ENCODE results near the gene ENTR1.

ENTR1 gene

GRCh38 chr9:136410500-136411287 is at the start of gene ENTR1, which contains the start of gene PMPCA:
ENTR1 (minus strand) TSS chr9:136410614; CDS start chr9:136410397, 217 bp downstream.
PMPCA (plus strand) TSS chr9:136410658; CDS start chr9:136410669, 11 bp downstream.
- peak; percentile 89 for DNase-seq

- DNase-seq, result no peak
Observed at GRCh38 chr9:136459425-136459824, 49.0 kb upstream of the ENTR1 start.

GRCh38 chr9:136457326-136457725 is 46.9 kb upstream of the ENTR1 start:
- DNase-seq, result no peak

- DNase-seq, result no peak
Observed at GRCh38 chr9:136456258-136456657, 45.8 kb upstream of the ENTR1 start.

GRCh38 chr9:136455043-136456002 is 44.9 kb upstream of the ENTR1 start:
- no peak for DNase-seq

- DNase-seq, result no peak
Observed at GRCh38 chr9:136454026-136454796, 43.8 kb upstream of the ENTR1 start.

- no peak for DNase-seq
Observed at GRCh38 chr9:136453326-136453725, 42.9 kb upstream of the ENTR1 start.

- no peak for DNase-seq
Observed at GRCh38 chr9:136451221-136451877, 40.9 kb upstream of the ENTR1 start.

GRCh38 chr9:136448655-136449054 is 38.2 kb upstream of the ENTR1 start:
- DNase-seq, result no peak

- DNase-seq, result no peak
Observed at GRCh38 chr9:136447173-136447778, 36.9 kb upstream of the ENTR1 start.

- DNase-seq, result no peak
Observed at GRCh38 chr9:136445799-136446198, 35.4 kb upstream of the ENTR1 start.

- no peak for DNase-seq
Observed at GRCh38 chr9:136444102-136444501, 33.7 kb upstream of the ENTR1 start.

- DNase-seq, result no peak
Observed at GRCh38 chr9:136443687-136444086, 33.3 kb upstream of the ENTR1 start.

- DNase-seq, result no peak
Observed at GRCh38 chr9:136443087-136443486, 32.7 kb upstream of the ENTR1 start.

GRCh38 chr9:136442265-136442664 is 31.9 kb upstream of the ENTR1 start:
- no peak for DNase-seq

- DNase-seq, result no peak
Observed at GRCh38 chr9:136441681-136442245, 31.3 kb upstream of the ENTR1 start.

- DNase-seq, result peak; percentile 46
Observed at GRCh38 chr9:136441191-136441680, 30.8 kb upstream of the ENTR1 start.

GRCh38 chr9:136439481-136440408 is 29.3 kb upstream of the ENTR1 start, which contains the start of gene INPP5E:
INPP5E (minus strand) TSS chr9:136439845; CDS start chr9:136439419, 426 bp downstream.
- peak; percentile 68 for DNase-seq

GRCh38 chr9:136438548-136439480 is 28.4 kb upstream of the ENTR1 start:
- DNase-seq, result peak; percentile 51

Data from EL (cell line).